GM21619 (cell line): ENCODE measurements around the gene CDKN2A.
"Not testable (repeated sequence)": the region's sequence is repeated elsewhere in the genome, so short reads cannot be mapped to it uniquely, and the experiment has no call there.

ENCODE experiments used
- ATAC-seq: cut with Tn5 transposase; IDR thresholded peaks from one replicate; pipeline ENCODE4 v1.9.1; 2021; ENCODE audit not compliant: unreplicated experiment

Gene CDKN2A

DNA sequence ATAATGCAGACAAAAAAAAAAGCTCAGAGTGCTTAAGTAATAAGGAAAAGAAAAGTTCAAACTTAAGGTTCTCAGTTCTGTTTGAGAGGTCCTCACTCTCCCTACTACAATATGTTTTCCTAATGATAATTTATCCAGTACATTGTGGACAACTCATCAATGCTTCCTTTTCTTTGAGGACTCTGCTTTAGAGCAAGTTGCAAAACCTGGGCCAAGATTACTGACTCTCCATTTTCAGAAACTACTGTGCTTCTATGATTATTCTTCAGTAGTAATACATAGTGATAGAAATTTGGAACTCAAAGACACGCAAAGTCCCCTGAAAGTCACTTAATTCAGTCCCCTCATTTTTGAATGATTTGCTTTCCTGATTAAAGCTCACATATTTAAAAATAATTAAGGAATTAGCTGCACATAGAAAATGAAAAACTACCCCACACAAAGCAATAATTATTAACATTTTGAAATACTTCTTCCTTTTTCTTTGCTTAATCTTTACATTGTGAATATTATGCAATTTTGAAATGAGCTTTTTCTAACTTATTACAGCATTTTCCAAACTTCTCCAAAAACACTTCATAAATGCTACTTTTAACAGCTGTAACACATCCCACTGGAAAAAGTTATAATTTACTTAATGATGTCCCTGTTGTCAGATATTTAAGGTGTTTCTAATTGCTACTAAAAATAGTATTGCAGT lies 11.2 kb downstream of the CDKN2A start:
- no peak for ATAC-seq

DNA sequence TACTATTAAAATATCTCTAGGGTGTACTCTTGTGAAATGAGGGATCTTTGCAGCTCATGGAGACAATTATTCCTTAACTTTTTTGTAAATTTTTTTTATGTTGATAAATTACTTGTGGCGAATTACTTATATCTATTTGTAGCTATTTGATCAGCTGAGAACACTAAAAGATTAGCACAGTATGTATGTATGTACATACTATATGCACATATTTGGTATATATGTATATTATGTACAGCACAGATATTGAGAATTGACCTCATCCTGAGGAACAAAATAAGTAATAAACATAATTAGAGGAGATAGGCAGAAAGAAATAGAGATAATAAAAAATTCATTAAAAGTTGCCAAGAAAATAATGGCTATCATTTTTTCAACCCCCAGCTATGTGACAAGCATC lies 11.8 kb downstream of the CDKN2A start:
- no peak for ATAC-seq

DNA sequence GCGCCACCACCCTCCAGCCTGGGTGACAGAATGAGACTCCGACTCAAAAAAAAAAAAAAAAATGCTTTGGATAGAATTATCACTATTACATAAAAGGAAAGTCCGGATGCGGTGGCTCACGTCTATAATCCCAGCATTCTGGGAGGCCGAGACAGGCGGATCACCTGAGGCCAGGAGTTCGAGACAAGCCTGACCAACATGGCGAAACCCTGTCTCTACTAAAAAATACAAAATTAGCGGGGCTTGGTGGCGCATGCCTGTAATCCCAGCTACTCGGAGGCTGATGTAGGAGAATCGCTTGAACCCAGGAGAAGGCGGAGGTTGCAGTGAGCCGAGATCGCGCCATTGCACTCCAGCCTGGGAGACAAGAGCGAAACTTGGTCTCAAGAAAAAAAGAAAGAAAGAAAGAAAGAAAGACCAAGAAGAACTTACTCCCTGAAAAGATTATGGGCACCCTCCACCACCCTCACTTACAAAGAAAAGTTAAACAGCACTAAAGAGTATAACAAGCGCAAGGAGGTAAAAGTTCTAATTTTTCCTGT lies 17.8 kb downstream of the CDKN2A start:
- no peak for ATAC-seq

DNA sequence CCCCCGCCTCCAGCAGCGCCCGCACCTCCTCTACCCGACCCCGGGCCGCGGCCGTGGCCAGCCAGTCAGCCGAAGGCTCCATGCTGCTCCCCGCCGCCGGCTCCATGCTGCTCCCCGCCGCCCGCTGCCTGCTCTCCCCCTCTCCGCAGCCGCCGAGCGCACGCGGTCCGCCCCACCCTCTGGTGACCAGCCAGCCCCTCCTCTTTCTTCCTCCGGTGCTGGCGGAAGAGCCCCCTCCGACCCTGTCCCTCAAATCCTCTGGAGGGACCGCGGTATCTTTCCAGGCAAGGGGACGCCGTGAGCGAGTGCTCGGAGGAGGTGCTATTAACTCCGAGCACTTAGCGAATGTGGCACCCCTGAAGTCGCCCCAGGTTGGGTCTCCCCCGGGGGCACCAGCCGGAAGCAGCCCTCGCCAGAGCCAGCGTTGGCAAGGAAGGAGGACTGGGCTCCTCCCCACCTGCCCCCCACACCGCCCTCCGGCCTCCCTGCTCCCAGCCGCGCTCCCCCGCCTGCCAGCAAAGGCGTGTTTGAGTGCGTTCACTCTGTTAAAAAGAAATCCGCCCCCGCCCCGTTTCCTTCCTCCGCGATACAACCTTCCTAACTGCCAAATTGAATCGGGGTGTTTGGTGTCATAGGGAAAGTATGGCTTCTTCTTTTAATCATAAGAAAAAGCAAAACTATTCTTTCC lies 19.3 kb downstream of the CDKN2A start:
- peak; percentile 53 for ATAC-seq

DNA sequence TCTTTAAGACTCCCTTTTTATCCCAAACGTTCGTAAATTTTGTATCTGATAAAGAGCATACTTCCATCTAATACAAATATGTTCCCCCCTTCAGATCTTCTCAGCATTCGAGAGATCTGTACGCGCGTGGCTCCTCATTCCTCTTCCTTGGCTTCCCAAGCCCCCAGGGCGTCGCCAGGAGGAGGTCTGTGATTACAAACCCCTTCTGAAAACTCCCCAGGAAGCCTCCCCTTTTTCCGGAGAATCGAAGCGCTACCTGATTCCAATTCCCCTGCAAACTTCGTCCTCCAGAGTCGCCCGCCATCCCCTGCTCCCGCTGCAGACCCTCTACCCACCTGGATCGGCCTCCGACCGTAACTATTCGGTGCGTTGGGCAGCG lies 19.9 kb downstream of the CDKN2A start:
- ATAC-seq: no peak

DNA sequence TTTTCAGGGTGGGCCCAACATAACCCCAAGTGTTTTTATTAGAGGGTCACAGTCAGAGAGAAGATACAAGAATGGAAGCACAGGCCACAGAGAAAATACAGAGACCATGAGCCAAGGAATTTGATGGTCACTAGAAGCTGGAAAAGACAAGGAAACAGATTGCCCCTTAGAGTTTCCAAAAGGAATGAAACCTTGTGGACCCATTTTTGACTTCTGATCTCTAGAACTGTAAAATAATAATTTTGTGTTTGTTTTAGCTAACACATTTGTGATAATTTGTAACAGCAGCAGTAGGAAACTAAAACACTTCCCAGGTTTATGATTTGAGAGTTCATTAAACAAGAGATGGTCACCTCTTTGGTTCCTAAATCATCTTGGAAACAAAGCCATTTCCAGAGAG lies 21.8 kb downstream of the CDKN2A start:
- ATAC-seq: no peak

- ATAC-seq: no peak
These were observed 23.2 kb downstream of the CDKN2A start for GRCh38 chr9:21970800-21971640.

GRCh38 chr9:21969951-21970799 lies 24.0 kb downstream of the CDKN2A start:
- ATAC-seq: no peak

- ATAC-seq: no peak
These were observed 24.9 kb downstream of the CDKN2A start for GRCh38 chr9:21969011-21969940.

DNA sequence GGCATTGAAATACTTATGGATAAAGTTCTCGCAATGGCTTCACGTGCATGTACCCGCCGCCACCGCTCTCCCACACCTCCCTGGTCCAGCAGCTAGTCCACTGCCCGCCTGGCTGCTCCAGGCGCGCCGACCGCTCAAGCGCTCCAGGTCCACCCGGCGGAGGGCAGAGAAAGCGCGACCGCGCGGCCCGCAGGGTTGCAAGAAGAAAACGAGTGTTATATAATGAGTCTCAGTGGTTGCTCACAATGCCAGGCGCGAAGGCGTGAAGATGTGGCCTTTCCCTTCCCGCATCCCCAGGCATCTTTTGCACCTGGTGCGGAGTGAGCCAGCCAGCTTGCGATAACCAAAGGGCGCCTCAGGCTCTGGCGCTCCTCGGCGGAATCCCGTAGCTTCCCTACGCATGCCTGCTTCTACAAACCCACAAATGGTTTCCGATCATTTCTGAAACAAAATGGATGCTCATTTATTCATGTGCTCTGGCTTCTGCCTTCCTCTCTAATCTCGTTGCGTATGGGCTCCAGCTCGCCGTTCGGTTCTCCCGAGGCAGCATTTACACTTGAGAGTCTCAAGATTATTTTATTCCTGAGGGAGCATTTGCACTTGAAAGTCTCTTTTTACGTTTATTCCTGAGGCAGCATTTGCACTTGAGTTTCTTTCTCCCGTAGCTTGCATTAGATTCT lies 25.7 kb downstream of the CDKN2A start:
- no peak for ATAC-seq

- ATAC-seq: no peak
These were observed 26.5 kb downstream of the CDKN2A start for GRCh38 chr9:21967702-21968101.

GRCh38 chr9:21967169-21967568 lies 27.0 kb downstream of the CDKN2A start:
- ATAC-seq: no peak

DNA sequence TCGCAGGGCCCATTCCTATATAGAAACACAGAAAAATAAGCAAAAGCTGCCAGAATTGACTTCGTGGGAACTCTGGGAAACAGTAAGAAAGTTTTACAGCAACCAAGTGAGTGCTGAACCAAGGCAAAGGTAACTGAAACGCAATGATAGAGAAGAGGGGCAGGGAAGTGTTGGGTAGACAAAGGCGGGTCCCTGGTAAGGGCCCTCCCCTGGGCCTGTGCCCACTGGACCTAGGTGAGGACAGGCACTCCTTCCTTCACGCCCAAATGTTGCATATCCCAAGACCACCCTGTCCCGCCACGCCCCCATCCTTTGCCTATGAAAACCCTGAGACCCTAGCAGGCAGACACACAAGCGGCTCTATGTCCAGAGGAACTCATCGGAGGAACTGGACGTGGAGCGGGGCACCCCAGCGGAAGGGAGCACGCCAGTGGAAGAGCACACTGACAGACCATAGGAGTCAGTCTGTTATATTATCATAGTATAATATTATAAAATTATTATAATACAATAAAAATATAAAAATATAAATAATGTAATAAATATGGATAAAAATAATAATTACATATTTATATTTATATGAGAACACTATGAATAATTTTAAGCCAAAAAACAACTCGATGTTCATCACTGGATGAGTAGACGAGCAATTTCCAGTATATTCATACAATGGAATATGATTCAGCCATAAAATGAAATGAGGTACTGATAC lies 27.9 kb downstream of the CDKN2A start:
- ATAC-seq: no peak

- ATAC-seq: peak; percentile 81
These were observed 28.7 kb downstream of the CDKN2A start for GRCh38 chr9:21965401-21965951.

DNA sequence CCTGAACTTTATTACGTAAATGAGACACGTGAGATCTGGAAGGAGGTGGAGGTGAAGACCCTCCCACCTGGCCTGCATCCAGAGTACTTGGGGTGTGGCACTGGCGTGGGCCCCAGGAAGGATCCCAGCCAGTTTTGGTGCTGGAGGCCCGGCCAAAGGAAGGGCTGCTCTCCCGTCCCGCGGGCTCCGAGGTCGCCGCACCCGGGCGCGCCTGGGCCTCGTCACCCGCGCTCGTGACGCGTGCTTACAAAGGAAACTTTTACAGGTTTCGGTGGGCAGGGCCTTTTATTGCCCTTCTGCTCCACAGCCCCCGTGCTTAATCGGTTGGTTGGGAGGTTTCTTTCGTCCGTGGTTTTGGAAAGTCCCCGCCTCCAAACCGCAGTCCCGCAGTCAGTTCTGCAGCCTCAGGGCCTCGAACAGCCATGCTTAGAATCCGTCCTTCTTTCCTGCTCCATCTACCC lies 29.2 kb downstream of the CDKN2A start:
- ATAC-seq: peak; percentile 58

DNA sequence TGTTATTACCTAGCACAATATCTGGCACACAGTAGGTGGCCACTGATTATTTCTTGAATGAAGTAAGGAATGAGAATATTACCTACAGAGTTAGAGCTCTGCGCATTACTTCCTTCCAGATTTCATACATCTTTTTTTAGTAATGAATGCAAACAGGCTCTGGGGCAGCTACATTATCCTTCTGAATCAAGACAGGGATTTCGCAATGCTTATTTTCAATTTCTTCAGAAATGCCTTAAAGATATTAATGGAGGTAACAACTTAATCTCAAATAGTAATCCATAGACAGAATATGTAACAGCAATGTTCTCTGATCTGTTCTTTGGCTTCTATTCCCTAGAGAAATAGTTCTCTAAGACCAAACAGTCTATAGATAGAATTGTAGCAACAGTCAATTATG lies 32.6 kb downstream of the CDKN2A start:
- no peak for ATAC-seq

DNA sequence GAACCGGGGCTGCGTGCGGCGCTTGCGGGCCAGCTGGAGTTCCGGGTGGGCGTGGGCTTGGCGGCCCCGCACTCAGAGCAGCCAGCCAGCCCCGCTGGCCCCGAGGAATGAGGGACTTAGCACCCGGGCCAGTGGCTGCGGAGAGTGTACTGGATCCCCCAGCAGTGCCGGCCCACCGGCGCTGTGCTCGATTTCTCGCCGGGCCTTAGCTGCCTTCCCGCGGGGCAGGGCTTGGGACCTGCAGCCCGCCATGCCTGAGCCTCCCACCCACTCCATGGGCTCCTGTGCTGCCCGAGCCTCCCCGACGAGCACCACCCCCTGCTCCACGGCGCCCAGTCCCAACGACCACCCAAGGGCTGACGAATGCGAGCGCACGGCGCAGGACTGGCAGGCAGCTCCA lies 34.9 kb downstream of the CDKN2A start:
- not testable (repeated sequence) for ATAC-seq

DNA sequence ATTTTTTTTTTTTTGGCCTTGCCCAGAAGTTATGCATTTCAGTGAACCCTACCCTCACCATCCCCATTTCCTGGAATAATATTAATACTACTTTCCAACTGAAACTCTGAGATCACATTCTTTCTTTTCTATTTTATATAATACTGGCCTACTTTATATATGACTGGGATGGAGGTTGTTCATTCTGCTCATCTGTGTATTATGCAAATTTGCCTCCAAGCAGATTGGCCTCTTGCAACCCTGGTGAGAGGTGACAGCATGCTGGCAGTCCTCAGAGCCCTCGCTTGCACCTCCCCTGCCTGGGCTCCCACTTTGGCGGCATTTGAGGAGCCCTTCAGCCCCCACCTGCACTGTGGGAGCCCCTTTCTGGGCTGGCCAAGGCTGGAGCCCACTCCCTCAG lies 35.4 kb downstream of the CDKN2A start:
- no peak for ATAC-seq
